Central memory CD4-positive, alpha-beta T cell (primary cell): ENCODE data around the gene NAALADL1.

Experiments
- DNase-seq: peaks from one replicate; pipeline ENCODE4 v3.0.0; 2022

The NAALADL1 gene

DNA sequence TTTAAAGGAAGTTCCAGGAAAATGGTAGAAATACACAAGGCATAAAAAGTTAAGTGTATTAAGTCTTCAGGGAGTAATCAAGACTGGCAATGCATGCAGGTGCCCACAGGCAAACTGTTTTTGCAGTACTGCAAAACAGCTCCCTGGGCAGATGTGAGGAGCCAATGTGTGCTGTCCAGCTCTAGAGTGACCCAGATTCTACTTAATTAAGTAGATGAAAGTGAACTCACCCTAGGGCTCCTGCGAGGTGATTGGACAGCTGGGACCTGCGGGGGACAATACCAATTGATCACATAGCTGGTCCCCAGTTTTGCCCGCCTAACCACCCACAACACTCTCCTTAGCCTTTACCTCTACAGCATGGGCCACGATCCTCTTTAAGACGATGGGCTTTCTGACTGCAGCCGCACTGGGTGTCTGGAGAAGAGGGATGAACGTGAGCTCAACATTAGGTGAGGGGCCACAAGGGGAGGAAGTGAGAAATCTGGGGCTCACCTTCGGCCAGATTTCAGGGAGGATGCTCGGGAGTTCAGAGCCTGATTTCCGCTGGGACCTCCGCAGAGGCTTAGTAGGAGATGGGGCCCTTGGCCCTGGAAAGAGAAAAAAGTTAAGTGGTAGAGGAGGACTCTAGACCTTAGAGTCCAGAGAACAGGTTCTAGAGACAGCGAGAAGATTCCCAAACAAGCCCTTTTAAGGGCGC, 24.9 kb upstream of the NAALADL1 start:
- DNase-seq: no peak

DNA sequence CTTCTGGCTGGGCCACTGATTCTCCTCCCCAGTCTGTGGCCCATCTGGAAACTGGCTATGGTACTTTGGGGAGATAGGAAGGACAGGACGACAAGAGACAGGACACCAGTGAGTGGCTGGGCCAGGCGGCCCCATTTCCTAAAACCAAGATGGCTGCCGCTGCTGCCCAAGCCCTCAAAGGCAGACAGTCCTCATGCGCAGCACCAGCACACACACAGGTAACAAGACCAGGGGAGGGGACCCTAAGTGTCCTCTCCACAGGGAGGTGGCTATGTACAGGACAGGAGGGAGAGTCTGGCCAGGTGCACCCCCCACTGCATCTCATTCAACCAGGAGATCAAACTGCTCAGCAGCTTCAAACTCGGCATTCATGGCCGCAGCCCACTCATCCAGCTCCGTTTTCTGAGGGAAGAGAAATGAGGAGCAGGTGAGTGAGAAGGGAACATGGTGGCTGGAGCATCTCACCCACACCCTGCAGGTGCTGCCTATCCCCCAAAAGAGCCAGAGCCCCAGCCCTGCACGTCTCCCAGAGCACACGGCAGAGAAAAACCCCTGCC, 20.5 kb upstream of the NAALADL1 start:
- no peak for DNase-seq

DNA sequence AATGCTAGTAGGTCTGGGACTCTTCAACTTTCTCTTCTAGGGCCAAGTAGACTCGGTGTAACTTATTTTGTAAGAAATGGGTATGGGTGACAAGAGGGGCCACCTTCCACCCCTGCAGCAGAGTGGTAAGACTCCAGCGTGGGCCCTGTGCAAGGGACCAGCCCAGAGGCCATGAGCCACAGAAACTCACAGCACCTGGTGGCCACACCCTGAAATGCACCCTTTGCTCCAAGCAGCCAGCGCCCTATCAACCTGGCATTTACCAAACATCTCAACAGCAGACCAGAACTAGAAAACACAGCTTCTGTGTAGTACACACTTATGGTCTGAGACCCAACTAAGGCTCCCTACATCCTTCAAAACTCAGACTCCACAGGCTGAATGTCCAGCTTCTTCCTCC, 19.8 kb upstream of the NAALADL1 start:
- peak; percentile 66 for DNase-seq

DNA sequence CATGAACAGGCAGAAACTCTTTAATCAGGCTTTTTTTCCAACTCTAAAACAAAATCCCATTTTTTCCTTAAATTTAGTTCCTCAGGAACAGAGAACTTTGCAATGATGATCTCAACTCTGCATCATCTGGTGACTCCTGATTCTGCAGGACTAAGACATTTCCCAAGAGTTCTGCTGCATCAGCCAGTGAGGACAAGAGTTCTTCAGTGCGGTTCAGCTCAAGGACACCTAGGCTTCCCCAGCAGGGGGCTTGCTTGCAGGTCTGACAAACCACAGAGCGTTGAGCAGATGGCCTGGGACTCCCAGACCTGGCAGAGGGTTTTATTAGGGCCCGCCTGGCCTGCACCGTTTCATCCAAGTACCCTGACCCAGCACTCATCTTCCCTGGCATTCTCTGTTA, 19.1 kb upstream of the NAALADL1 start:
- DNase-seq: no peak

DNA sequence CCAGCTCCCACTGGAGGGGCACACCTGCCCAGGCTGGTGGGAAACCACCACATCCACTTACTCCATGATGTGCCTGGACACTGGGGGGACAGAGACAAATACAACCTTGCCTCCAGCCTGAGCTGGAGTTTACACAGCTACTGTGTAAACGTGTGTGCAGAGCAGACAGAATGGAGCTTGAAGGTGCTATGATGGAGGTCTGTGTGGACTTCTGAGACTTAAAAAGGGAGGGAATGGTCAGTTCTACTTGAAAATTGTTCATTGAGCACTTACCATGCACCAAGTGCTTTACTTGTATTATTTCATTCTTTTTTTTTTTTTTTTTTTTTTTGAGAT, 14.2 kb upstream of the NAALADL1 start:
- no peak for DNase-seq

DNA sequence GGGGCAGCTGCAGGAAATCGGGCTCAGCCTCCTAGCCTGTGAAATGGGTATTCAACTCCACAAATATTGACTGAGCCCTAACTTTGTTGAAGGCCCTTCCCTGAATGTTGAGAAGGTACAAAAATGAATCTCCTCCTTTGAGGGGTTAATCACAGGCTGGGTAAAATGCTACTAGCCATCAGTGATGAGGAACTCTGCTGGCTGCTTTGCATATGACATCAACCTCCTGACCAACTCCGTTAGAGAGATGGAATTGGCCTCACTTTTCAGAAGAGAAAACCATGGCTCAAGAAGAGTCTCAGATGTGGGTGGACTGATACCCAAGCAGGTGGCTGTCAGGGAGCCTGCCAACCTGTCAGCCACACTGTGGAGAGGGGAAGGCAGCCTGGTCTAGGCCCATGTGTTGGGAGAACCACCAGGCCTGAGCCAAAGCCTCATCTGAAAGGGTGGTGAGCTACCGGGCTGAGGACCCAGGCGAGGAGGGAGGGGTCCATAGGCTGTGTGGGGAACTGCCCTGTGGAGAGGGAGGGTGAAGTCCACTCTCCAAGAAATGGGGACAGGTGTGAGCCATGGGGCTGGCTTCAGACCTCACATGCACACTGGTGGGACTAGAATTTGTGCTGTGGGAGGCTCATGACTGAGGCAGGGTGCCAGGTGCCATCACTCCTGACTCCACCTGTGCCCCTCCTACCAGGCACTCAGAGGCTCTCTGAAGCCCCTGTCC, 13.7 kb upstream of the NAALADL1 start:
- DNase-seq: no peak

DNA sequence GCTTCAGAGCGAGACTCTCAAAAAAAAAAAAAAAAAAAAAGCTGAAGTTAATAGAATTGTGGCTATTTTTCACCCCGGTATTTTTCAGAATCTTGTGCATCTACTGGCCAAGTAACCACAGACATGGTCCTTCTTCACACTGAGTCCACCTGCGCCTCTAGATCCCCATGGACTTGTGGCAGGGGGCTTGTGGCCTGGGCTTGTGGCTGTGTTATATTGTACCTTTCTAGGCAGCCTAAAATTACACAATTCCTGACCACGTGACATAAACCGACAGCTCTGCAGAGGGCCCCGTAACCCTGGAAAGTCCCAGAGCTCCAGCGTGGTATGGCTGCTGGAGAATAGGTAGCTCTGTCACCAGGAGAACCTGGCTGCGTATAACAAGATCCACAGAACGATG, 10.9 kb upstream of the NAALADL1 start:
- no peak for DNase-seq

DNA sequence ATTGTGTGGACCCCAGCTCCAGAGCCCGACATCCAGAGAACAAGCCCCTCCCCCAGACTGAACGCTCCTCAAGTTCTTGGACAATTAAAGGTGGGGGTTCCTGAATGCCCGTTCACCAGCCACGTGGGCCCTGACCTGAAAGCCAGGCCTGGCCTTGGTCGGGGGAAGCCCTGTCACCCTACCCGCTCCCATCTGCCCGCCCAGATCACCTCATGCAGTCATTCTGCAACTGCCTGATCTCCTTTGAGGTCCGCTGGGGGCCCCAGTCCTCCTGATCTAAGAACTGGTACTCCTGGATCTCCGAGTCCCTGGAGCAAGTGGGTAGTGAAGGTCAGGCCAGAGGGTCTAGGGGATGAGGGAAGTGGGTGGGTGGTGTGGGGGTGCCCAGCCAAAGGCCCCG, 9.1 kb upstream of the NAALADL1 start:
- no peak for DNase-seq

DNA sequence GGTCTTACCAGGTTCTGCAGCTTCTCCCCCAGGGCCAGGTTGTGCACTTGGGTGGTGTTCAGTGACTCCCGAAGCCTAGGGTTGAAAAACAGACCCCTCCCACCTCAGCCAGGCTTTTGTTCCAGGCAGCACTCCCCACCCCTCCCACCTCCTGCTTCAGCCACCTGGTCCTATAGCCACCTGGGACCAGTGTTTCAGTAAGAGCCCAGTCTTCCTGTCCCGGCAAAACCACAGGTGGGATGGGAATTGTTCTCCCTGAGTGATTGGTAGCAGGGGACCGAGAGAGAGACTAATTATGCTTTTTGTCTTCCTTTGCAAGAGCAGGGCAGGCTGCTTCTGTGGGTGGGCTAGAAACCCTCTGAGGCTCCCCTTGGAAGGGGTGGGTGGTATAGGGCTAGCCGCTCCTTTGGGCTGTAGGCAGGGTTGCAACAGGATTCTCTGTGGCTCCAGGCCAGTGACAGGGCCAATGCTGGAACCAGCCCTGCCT, 8.5 kb upstream of the NAALADL1 start:
- DNase-seq: no peak

DNA sequence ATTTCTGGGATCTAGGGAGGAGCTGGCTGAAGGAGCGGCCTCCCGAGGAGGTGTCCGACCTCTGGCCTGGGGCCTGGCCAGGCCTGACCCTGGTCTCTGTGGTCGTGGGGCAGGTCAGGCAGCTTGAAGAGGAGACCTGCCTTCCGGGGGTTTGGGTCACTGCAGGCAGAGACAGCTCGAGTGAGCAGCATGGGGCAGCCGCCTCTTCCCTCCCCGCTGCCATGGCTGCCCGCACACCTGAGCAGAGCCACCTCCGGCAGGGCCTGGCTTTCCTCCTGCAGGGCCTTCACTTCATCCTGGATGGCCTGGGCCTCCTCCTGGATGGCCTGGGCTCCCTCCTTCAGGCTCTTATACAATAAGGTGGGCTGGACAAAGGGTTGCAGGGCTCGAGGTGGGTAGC, 8.0 kb upstream of the NAALADL1 start:
- no peak for DNase-seq

DNA sequence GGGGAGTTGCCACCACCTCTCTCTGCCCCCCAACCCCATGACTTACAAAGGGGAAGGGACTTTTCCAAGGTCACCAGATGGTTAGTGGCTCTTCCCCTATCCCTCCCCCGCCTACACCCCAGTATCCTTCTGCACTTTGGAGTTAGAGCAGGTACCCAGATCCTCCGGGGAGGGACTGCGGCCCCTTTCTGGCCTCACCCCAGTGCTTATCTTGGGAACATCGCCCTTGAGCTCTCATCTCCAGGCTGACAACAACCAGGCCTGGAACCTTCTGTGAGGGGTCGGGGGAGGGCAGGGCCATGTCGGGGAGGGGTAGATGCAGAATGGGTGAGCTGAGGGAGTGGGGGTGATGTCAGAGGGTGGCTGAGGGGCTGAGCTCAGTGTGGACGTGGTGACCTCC, 7.5 kb upstream of the NAALADL1 start:
- DNase-seq: no peak

DNA sequence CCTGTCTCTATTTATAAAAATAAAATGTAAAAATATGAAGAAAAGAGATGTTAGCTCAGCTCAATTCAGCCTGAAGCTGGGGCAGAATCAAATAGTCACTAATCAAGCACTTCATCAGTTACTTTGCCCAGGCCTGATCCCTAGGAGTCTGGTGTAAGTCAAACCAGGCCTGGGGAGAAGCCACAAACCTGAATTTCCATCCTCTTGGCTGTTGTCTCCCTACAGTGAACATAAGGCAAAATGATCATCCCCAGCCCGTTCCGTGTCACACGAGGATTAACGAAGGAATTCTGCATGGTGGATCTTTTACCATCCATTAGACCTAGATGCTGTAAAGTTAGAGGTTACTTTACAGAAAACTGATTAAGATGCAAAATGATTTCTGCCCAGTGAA, 6.5 kb upstream of the NAALADL1 start:
- DNase-seq: no peak

DNA sequence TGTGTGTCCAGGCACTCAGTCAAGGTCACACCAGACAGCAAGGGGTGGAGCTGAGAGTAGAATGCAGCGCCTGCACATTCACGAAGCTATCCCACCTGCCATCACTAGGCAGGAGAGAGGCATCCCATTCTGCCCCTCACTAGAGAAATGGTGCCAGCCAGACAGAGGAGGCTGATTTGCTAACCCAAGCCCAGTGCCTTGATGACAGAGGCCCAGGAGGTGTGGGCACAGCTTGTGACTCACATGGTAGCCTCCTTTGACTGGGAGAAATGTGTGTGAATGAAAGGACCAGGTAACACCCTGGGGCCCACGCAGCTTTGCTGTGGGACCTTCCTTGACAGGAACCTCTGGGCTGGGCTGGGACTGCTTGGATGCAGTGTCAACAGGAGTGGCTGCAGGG, 5.2 kb upstream of the NAALADL1 start:
- no peak for DNase-seq

DNA sequence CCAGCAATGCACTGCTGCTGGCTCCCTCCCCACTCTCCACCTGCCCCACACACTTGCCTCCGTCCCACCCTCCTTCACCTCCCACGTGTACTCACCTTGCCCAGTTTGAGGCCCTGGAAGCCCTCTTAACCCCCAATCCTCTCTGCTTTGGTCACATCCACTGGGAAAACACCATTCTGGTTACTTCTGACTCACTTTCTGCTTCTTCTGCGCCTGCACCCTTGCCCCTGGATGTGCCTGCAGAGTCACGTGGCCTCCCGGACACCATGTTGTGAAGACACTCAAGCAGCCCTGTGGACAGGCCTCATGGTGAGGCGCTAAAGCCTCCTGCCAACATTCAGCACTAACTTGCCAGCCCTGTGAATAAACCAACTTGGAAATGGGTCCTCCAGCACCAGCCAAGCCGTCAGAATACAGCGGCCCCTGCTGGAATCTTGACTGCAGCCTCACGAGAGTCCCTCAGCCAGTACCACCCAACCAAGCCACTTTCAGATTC, 2.6 kb upstream of the NAALADL1 start:
- no peak for DNase-seq

DNA sequence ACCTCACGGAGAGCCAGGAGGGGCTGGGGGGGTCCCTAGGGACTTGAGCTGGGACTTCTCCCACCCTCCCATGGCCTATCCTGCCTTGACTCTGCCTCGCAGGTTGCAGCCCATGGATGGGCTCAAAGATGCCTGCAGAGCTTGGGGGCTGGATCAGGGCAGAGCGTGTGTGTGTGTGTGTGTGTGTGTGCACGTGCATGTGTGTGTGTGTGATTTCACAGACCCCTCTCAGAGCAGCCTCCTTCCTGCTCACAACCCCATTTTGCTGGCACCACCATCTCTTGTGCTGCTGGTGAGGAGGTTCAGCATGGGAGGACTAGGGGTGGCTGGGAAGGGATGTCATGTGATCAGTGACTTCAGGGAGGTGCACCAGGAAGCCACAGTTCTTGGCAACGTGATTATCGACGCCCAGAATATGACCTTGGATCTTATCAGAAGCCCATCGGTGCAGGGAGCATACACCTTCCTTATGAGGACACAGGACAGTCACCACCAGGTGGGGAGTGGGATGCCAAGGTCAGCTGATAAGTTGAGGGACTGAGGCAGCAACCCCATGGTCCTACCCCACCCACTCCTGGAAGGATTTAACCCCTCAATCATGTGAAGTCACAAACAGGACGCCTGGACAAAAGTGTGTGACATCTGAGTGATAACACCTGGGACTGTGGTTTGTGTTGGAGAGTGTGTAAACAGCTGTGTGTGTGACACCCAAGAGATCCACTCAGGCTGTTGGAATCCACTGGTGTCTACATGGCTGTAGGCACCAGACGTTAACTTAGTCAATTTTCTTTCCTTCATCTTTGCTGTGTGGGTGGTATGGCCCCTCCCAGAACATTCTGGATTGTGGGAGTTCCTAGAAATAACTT, 1.8 kb upstream of the NAALADL1 start:
- DNase-seq: no peak

DNA sequence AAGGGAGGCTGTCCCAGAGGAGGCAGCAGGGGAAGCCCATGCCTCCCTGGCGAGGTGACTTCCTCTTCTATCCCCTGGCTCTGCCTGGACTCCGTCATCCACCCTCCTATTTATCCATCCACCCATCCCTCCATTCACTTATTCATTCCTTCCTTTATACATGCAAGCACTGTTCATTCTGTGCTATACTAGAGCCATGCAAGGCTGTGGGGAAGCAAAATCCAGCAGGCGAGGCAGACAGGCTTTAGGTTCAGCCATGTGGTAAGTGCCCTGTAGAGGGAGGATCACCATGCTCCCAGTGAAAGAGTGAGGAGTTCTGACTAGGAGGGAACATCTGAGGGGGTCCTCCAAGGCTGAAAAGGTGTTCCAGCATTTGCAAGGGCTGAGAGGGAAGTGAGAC, 1.2 kb upstream of the NAALADL1 start:
- DNase-seq: no peak

DNA sequence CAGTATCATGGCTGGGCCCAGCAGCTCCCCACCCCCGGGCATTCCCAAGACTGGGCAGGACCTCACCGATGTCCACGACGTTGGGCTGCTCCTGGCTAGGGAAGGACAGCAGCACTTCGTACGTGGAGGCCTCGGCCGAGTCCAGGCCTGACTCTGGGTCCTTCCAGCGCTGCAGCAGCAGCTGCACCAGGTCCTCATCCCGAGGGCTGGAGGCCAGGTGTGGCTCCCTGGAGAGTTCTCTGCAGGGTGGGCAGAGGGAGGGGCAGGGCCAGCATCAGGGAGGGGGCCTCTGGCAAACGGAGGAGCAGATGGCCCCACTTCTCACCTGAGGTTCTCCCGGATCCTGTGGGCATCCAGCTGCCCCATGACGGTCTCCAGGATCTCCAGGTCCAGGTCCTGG, 341 bp downstream of the NAALADL1 start:
- DNase-seq: no peak

DNA sequence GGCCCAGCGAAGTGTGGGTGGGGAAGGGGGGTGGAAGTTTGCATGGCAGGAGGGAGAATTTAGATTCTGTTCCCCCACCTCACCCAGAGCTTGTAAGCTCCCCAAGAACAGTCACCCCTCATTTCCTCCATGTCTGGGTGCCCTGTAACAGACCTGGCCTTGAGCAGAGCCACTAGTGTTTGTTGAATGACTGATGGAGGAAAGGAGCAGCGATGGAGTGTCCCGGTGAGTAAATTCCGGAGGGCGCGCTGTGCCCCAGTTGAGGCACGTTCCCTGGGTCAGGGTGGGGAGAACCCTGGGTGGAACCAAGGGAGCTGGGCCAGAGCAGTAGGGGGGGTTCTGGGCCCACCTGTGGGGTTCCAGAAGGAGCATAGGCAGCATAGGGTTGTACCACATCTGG, 827 bp downstream of the NAALADL1 start:
- DNase-seq: no peak

DNA sequence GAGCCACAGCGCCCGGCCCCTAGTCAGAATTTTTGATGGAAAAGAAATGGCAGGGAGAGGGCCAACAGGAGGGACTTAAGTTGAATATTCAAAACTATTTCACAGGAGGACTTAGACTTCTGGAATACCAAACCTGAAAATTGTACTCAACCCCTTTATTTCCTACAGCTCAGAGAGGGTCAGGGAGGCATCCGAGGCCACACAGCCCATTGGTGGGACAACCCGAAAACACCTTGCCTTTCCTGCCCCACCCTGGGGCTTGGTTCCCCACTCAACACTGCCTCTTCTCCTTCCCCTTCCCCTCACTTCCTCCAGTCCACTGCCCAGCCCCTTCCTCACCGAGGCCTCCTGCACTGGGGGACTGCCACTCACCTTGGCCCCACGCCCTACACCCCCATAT, 1.4 kb downstream of the NAALADL1 start:
- DNase-seq: no peak

DNA sequence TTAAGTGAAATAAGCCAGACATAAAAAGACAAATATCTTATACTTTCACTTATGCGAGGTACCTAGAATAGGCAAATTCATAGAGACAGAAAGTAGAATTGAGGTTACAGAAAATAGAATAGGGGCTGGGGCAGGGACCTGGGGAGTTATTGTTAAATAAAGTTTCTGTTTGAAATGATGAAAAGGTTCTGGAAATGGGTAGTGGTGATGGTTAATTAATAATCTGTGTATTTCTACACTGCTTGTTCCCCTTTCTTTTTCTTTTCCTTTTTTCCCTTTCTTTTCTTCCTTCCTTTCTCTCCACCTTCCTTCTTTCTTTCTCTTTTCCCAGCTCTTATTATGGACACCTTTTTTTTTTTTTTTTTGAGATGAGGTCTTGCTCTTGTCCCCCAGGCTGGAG, 2.8 kb downstream of the NAALADL1 start:
- DNase-seq: no peak

DNA sequence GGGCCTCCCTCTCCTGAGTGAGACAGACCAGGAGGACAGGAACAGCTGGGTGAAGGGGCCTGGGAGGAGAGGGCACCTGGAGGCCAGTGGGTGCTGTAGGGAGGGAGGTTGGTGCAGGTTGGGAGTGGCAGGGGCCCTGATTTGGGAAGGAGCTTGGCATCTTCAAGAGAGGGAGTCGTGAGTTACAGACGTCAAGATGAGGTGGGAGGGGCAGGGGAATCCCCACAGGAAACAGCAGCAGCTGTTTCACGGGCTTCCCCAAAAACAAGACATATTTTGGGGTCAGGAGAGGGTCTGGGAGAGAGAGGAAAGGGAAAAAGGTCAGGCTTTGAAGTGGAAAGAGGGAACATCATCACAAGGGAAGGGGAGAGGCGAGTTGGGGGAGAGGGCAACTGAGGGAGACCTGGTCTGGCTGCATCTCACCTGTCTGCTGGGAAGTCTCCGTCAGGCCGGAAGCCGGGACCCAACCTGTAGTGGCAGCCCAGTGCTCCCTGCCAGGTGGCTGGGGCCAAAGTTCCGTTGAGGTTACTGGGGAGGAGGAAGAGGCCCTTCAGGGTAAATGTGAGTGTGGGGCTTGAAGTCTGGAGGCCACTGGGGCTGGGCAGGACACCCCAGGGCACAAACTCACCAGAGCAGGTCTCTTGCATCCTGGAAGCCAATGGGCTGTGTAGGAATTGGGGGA, 4.4 kb downstream of the NAALADL1 start:
- peak; percentile 35 for DNase-seq

DNA sequence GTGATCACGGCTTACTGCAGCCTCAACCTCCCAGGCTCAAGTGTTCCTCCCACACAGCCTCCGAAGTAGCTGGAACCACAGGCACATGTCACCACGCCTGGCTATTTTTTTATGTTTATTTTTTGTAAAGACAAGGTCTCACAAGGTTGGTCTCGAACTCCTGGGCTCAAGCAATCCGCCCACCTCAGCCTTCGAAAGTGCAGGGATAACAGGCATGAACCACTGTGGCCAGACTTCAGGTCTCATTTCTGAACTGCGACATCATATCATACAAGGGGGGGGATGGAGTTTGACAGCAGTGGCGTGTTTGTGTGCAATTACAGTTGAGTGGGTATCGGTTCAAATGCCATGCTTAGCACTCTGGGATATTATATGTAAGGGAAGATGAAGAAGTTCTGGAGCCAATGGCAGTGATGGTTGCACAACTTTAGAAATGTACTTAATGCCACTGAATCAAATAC, 6.9 kb downstream of the NAALADL1 start:
- no peak for DNase-seq
